ENCODE measurements around the gene FBXL7. TPM values are rescaled to one million over a fixed set of nuclear protein-coding genes. Genes with fewer than 3 reads are reported as not detected.

FBXL7 gene
- total RNA-seq, 1 donor from 2014 or later, result 4.4 TPM

- Histone ChIP-seq H3K4me3 (ENCODE audit: low read depth, low read length) (no peak overlapping the region), H3K27me3 (ENCODE audit: control insufficient read depth, insufficient read depth, low read length) (no peaks in the 10 kb centered on the region), H3K36me3 (ENCODE audit: control insufficient read depth, insufficient read depth, low read length) (no peaks in the 10 kb centered on the region)
- DNase-seq (ENCODE audit: low read depth), result no peak
- TF ChIP-seq CTCF (IDR thresholded peaks at IDR 0.05; ENCODE audit: insufficient read depth, low read length, poor library complexity, severe bottlenecking), result no peak
Observed at GRCh38 chr5:15833365-15833764, 333.4 kb downstream of the FBXL7 start.

- Histone ChIP-seq H3K27me3 (ENCODE audit: control insufficient read depth, insufficient read depth, low read length) (no peaks in the 10 kb centered on the region), H3K4me3 (ENCODE audit: low read depth, low read length) (no peak overlapping the region), H3K36me3 (ENCODE audit: control insufficient read depth, insufficient read depth, low read length) (no peaks in the 10 kb centered on the region)
- no peak for DNase-seq (ENCODE audit: low read depth)
- no peak for TF ChIP-seq CTCF (IDR thresholded peaks at IDR 0.05; ENCODE audit: insufficient read depth, low read length, poor library complexity, severe bottlenecking)
Observed at GRCh38 chr5:15834596-15835245, 334.7 kb downstream of the FBXL7 start.

- DNase-seq (ENCODE audit: low read depth), result no peak
- H3K27me3 ChIP-seq (ENCODE audit: control insufficient read depth, insufficient read depth, low read length), result no peaks in the 10 kb centered on the region
Observed at GRCh38 chr5:15835514-15835913, 335.5 kb downstream of the FBXL7 start.

GRCh38 chr5:15837551-15838289 lies 337.7 kb downstream of the FBXL7 start:
- H3K4me3 ChIP-seq (ENCODE audit: low read depth, low read length), result no peak overlapping the region
- DNase-seq (ENCODE audit: low read depth), result no peak
- no peak for TF ChIP-seq CTCF (IDR thresholded peaks at IDR 0.05; ENCODE audit: insufficient read depth, low read length, poor library complexity, severe bottlenecking)
- H3K36me3 ChIP-seq (ENCODE audit: control insufficient read depth, insufficient read depth, low read length), result no peaks in the 10 kb centered on the region
- H3K27me3 ChIP-seq (ENCODE audit: control insufficient read depth, insufficient read depth, low read length), result no peaks in the 10 kb centered on the region

More at GRCh38 chr5:15835514-15835913, 335.5 kb downstream of the FBXL7 start:
- no peak overlapping the region for H3K4me3 ChIP-seq (ENCODE audit: low read depth, low read length)
- no peaks in the 10 kb centered on the region for H3K36me3 ChIP-seq (ENCODE audit: control insufficient read depth, insufficient read depth, low read length)
- TF ChIP-seq CTCF (IDR thresholded peaks at IDR 0.05; ENCODE audit: insufficient read depth, low read length, poor library complexity, severe bottlenecking), result no peak

GRCh38 chr5:15844253-15844652 lies 344.3 kb downstream of the FBXL7 start:
- TF ChIP-seq CTCF (IDR thresholded peaks at IDR 0.05; ENCODE audit: insufficient read depth, low read length, poor library complexity, severe bottlenecking), result no peak
- DNase-seq (ENCODE audit: low read depth), result no peak
- Histone ChIP-seq H3K36me3 (ENCODE audit: control insufficient read depth, insufficient read depth, low read length) (no peaks in the 10 kb centered on the region), H3K27me3 (ENCODE audit: control insufficient read depth, insufficient read depth, low read length) (no peaks in the 10 kb centered on the region), H3K4me3 (ENCODE audit: low read depth, low read length) (no peak overlapping the region)

All from kidney epithelial cell (primary cell).